Body of pancreas (tissue), 4 donors: ENCODE data around the gene TPST2.

Experiments
- CTCF ChIP-seq, 7 experiments: fragments of 450-650 bp in 4 of 7; fragments of 200-600 bp in 3 of 7; sonication (generic) in 3 of 7; IDR thresholded peaks; one replicate each; pipeline ENCODE4 v1.5.1; 2016 to 2019; ENCODE audit warnings: antibody characterized with exemption in 7 of 7
- POLR2A ChIP-seq, 3 donors: fragments of 450-650 bp; IDR thresholded peaks; one replicate each; pipeline ENCODE4 v1.6.1; 2016; ENCODE audit warnings: antibody characterized with exemption in 3 of 3, mild to moderate bottlenecking in 2 of 3

- TF ChIP-seq CTCF (IDR thresholded peaks at IDR 0.05) (no peak), POLR2A (IDR thresholded peaks at IDR 0.05) (no peak)
Observed at GRCh38 chr22:26580240-26580962, 9.5 kb downstream of the TPST2 start.
